HG03108 (cell line): Measurements from ENCODE around the gene EFNB2.

ENCODE experiments used
- ATAC-seq: cut with Tn5 transposase; IDR thresholded peaks from one replicate; pipeline ENCODE4 v1.9.1; 2021; ENCODE audit warnings: moderate library complexity; ENCODE audit not compliant: unreplicated experiment

The EFNB2 gene

GRCh38 chr13:106551350-106551749, 15.9 kb upstream of the EFNB2 start:
- ATAC-seq: no peak

- no peak for ATAC-seq
Measured at GRCh38 chr13:106550570-106551135, 15.2 kb upstream of the EFNB2 start.

- ATAC-seq: no peak
Measured at GRCh38 chr13:106548064-106548696, 12.7 kb upstream of the EFNB2 start.

GRCh38 chr13:106541826-106542225, 6.4 kb upstream of the EFNB2 start:
- ATAC-seq: no peak

GRCh38 chr13:106540613-106541012, 5.2 kb upstream of the EFNB2 start:
- no peak for ATAC-seq

GRCh38 chr13:106537521-106537920, 2.1 kb upstream of the EFNB2 start:
- no peak for ATAC-seq

GRCh38 chr13:106536244-106537034, 977 bp upstream of the EFNB2 start:
- ATAC-seq: peak; percentile 29

GRCh38 chr13:106534639-106535551, 567 bp downstream of the EFNB2 start:
- peak; percentile 16 for ATAC-seq

- no peak for ATAC-seq
Measured at GRCh38 chr13:106533943-106534638, 1.4 kb downstream of the EFNB2 start.

GRCh38 chr13:106533101-106533942, 2.1 kb downstream of the EFNB2 start:
- ATAC-seq: no peak

- ATAC-seq: no peak
Measured at GRCh38 chr13:106532111-106532929, 3.1 kb downstream of the EFNB2 start.

GRCh38 chr13:106530980-106531481, 4.4 kb downstream of the EFNB2 start:
- ATAC-seq: no peak

GRCh38 chr13:106530171-106530851, 5.2 kb downstream of the EFNB2 start:
- ATAC-seq: no peak

GRCh38 chr13:106529415-106530170, 5.9 kb downstream of the EFNB2 start:
- no peak for ATAC-seq

GRCh38 chr13:106528718-106529414, 6.6 kb downstream of the EFNB2 start:
- ATAC-seq: no peak

- ATAC-seq: no peak
Measured at GRCh38 chr13:106527826-106528225, 7.6 kb downstream of the EFNB2 start.

- no peak for ATAC-seq
Measured at GRCh38 chr13:106527445-106527801, 8.0 kb downstream of the EFNB2 start.
